Measurements from ENCODE around the gene PICK1. TPM values are rescaled to one million over a fixed set of nuclear protein-coding genes. Genes with fewer than 3 reads are reported as not detected.

The PICK1 gene
- total and polyA plus RNA-seq, 10 of the 15 experiments (the other 5 are each of a cell fraction or from before 2014, with no cell fraction given), result 0.07 to 19.2 (median 10.9) TPM

- ChIA-PET CTCF (no interaction called here), POLR2A (interaction anchor here (0.5 kb wide), 1 partner anchor 342 kb away, joined by 4 read pairs; no protein-coding TSS in a partner anchor), RAD21 (ENCODE audit: unreplicated experiment) (no interaction called here), SMC1A (ENCODE audit: uncharacterized antibody, unreplicated experiment) (no interaction called here)
- no peak overlapping the region for H3K9ac ChIP-seq (ENCODE audit: control insufficient read depth, insufficient read depth, low read length)
- H3K27ac ChIP-seq (ENCODE audit: control insufficient read depth, insufficient read depth), result no peak overlapping the region
- BruUV-seq (replicated peaks), result no TSS peak
- H3K36me3 ChIP-seq (ENCODE audit: control insufficient read depth in 2 of 2, insufficient read depth in 2 of 2, low read length in 1 of 2), result no peaks in the 10 kb centered on the region
- intact Hi-C loops (cut with micrococcal nuclease; ENCODE audit: unreplicated experiment) (no loop called here), in situ Hi-C loops (cut with MboI) (no loop called here)
- TF ChIP-seq SMARCA5 (IDR thresholded peaks at IDR 0.05) (no peak), ASH2L (IDR thresholded peaks at IDR 0.05; ENCODE audit: borderline replicate concordance, low read depth) (no peak), RAD21 (IDR thresholded peaks at IDR 0.05; ENCODE audit: insufficient read depth, low read depth, low read length) (no peak), BRCA1 (IDR thresholded peaks at IDR 0.05; ENCODE audit: low read depth, low read length) (no peak), NFIC (IDR thresholded peaks at IDR 0.05; ENCODE audit: low read depth, low read length) (no peak), PML (IDR thresholded peaks at IDR 0.05; ENCODE audit: low read length) (no peak)
- TF ChIP-seq, protein P1, sequence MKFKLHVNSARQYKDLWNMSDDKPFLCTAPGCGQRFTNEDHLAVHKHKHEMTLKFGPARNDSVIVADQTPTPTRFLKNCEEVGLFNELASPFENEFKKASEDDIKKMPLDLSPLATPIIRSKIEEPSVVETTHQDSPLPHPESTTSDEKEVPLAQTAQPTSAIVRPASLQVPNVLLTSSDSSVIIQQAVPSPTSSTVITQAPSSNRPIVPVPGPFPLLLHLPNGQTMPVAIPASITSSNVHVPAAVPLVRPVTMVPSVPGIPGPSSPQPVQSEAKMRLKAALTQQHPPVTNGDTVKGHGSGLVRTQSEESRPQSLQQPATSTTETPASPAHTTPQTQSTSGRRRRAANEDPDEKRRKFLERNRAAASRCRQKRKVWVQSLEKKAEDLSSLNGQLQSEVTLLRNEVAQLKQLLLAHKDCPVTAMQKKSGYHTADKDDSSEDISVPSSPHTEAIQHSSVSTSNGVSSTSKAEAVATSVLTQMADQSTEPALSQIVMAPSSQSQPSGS (IDR thresholded peaks at IDR 0.05; ENCODE audit: low read length), result no peak
- FAIRE-seq (no peak), ATAC-seq (no peak; the same call in 2 of the 3 replicates), DNase-seq (ENCODE audit: low read depth, low spot score) (no peak)
- H3K4me2 ChIP-seq (ENCODE audit: control insufficient read depth, insufficient read depth), result no peak overlapping the region
- H4K20me1 ChIP-seq (ENCODE audit: control insufficient read depth, insufficient read depth), result no peaks in the 10 kb centered on the region
- no peaks in the 10 kb centered on the region for H3K9me3 ChIP-seq (replicated peaks; ENCODE audit: control insufficient read depth, insufficient read depth, low read length)
- H2AFZ ChIP-seq (ENCODE audit: control insufficient read depth, low read depth, low read length), result no peak overlapping the region
- no peak overlapping the region for H3K4me3 ChIP-seq
- 0% methylated on average over 7 of the region's 7 CpGs for WGBS (ENCODE audit: insufficient coverage, insufficient replicate concordance, low lambda C conversion rate, missing lambda C conversion rate)
- H3K27me3 ChIP-seq (replicated peaks in 1 of 2; ENCODE audit: control insufficient read depth in 2 of 2, insufficient read depth in 2 of 2, low read length in 1 of 2), result no peaks in the 10 kb centered on the region
- no peaks in the 10 kb centered on the region for H3K4me1 ChIP-seq (ENCODE audit: control insufficient read depth, insufficient read depth, low read length)
- H3K79me2 ChIP-seq (ENCODE audit: control insufficient read depth, insufficient read depth, low read length), result no peaks in the 10 kb centered on the region
Measured at GRCh38 chr22:38017272-38017920, 39.8 kb upstream of the PICK1 start.
